Measurements from ENCODE around the gene GPR153. TPM values are rescaled to one million over a fixed set of nuclear protein-coding genes. Genes with fewer than 3 reads are reported as not detected.

The GPR153 gene
- total RNA-seq, 1 donor from 2014 or later: 3.0 TPM

DNA sequence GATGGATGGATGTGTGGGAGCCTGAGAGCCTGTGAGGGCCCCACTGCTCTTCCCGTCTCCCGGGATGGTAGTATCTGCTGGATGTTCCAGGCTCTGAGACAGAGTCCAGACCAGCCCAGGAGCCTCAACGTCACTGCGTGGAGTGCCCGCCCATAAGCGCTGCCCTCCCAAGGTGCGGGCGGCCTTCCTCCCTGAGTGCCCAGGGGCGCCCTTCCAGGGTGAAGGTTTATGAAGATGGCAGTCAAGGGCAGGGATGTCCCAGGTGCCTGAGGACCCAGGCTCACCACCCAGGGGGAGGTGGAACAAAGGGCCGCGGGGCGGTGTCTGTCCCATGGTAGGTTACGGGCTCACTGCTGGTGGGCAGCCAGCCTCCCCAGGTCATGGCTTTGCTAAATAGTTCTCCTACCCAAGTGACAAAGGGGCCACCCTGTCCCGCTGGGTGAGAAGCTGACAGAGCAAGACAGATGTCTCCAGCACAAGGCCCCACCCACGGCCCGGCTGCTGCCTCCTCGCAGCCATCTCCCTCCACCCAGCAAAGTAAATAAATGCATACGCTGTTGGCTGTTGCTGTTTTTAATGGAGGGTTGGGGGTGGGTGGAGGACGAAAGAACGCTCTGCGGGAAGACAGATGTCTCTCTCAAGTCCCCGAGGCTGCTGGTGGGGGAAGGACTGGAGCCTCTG, 9.0 kb upstream of the GPR153 start:
- DNase-seq (ENCODE audit: low read depth in 2 of 2): no peak

DNA sequence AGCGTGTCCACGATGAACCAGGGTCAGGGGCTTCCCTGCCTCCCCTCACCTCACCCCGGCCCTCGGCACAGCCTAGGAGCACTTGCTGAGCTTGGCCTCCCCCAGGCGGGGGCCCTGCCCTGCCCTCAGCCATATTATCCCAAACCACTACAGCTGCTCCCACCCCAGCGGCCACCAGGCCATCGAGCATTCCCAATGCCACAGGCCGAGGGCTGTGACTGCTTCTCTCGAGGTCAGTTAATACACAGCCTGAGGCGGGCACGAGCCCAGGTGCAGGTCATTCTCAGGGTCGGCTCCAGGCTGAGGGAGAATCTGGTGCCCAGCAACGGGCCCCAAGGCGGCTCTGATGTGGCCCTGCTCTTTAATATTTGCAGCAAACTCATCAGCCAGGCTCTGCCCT, 8.4 kb upstream of the GPR153 start:
- DNase-seq (ENCODE audit: low read depth in 2 of 2): no peak

DNA sequence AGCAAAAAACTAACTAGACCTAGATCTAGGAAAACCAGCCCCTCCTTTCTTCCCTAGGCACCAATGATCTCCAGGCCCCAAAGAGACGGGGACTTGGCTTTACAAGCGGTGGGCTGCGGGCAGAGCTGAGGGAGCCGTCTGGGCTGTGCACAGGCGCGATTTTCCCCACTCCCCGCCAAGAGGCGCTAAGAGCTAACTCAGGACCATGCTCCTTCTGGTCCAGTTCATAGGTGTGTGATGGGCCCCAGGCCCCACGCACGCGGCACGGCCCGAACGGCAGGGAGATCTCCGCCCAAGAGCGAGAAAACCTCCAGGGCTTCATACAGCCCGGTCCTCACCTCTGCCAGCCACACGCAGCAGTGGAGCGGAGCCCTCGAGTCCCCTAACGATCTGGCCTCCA, 7.5 kb upstream of the GPR153 start:
- no peak for DNase-seq (ENCODE audit: low read depth in 2 of 2)

DNA sequence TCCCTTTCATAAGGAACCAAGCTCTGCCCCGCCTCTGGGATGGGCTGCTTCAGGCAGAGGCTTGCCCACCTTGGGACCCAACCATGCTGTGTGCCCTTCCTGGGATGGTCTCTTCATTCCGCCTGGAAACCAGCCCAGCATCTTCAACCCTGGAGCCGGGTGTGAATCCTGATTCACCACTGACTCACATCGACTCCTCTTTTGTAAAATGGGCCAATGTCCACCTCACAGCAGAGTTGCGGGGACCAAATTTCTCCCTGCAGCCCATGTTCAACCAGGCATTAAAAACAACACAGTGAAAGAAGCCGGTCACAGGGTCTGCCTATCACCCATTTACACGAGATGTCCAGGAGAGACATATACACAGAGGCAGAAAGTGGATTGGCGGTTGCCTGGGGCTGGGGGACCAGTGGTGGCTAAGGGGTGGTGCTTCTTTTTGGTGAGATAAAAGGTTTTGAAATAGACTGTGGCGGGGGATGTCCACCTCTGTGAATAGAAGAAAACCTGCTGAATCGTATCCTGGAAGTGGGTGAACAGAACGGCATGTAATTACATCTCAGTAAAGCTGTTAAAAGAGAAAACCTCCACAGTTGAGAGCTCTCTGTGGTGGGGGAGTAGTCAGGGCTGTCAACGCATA, 6.9 kb upstream of the GPR153 start:
- DNase-seq (ENCODE audit: low read depth in 2 of 2): no peak

DNA sequence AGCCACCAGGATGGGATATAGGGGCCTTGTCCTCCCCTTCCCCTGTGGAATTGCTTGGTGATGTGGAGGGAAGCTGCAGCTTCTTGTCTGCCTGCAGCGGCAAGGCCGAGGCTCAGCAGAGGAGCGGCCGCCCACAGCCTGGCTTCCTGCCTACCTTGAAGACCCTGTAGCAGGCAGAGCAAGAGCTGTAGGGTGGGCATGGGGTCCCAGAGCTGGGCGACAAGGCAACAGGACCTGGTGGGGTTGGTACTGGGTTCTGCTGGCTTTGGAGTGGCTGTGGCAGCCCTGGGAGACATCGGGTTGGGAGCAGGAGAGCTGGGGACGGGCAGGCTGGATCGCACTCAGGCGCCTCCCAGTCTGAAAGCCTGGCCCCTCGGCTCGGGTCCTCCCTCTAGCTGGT, 5.7 kb upstream of the GPR153 start:
- DNase-seq (ENCODE audit: low read depth in 2 of 2): no peak

DNA sequence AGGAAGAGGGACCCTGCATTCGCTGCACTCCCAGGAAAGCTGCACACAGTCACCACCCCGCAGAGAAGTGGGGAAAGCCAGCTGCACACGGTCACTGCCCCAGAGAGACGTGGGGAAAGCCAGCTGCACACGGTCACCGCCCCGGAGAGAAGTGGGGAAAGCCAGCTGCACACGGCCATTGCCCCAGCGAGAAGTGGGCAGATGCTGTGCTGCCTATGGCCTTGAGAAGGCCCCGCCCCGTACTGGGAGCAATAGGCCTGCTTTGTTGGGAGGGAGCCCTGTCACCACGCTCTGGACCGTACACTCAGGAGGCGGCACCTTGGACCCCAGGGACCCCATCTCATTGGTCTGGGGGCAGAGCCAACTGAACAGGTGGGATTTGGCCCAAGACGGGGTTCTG, 4.3 kb upstream of the GPR153 start:
- DNase-seq (ENCODE audit: low read depth in 2 of 2): no peak

DNA sequence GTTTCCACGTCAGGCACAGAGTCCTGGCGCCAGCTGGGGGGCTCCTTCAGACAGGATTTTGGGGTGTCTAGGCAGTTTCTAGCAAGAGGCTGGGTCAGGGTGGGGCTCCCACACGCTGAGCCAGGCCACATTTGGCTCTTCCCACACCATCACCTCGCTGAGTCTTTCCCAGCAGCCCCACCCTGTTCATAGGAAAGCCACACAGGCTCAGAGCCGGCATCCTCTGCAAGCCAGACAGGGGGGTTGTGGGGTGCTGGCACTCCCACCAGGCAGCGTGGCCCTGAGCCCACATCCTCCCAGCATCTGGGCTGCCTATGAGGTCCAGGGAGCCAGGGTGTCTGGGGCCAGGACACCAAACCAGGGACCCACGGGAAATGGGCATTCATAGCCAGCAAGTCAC, 2.8 kb upstream of the GPR153 start:
- DNase-seq (ENCODE audit: low read depth in 2 of 2): no peak

DNA sequence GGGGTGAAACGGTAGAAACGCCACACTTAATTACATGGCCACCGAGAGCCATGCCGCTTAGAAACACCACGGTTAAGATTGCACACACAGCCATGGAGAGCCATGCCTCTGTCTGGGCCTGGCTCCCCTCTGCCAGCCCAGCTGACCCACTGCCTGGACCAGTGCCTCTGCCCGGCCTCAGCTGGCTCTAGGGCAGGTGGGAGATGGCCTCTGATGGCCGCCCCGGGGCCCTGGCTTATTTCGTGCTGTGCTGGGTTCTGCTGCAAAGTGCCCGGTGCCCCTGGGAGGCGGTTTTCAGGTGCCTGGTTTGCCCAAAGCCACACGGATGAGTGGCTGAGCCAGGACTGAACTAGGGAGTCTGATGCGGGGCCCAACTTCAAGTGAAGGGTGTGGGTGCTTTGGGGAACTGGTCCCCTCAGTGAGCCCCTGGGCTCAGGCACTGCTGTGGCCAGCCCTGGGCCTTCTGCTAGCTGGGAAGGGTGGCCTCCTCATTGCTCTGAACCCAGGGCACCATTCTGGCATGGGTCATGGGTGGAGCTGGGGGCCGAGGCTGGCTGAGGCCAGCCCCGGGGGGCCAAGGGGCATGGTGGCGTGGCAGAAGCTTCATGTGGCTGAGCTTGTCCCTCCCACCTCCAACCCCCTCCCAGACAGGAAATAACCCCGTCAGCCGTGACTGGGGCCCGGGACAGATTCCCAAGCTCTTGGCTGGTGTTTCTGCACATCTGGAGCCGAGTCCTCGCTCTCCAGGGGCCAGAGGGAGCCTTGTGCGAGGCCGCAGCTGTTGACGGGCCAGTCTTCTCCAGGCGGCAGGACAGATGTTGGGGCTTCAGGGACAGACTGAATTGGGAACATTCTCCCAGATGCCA, 1.9 kb upstream of the GPR153 start:
- DNase-seq (ENCODE audit: low read depth in 2 of 2): no peak

DNA sequence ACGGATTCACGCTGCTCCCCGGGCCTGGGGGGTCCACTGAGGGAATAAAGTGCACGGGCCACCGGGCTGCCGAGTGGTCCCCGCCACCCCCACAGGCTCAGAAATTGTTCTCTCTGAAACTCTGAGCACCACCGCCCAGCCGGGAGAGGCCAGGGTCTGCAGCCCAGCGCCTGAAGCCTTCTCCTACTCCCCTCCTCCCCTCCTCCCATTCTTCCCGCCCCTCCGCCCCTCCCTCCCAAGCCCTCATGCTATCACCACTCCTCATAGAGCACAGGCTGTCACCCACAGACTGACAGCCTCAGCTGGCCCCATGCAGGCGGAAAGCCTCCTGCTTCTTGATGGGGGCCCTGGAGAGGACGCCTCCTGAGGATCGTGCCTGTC, 707 bp upstream of the GPR153 start:
- DNase-seq (ENCODE audit: low read depth in 2 of 2): no peak

DNA sequence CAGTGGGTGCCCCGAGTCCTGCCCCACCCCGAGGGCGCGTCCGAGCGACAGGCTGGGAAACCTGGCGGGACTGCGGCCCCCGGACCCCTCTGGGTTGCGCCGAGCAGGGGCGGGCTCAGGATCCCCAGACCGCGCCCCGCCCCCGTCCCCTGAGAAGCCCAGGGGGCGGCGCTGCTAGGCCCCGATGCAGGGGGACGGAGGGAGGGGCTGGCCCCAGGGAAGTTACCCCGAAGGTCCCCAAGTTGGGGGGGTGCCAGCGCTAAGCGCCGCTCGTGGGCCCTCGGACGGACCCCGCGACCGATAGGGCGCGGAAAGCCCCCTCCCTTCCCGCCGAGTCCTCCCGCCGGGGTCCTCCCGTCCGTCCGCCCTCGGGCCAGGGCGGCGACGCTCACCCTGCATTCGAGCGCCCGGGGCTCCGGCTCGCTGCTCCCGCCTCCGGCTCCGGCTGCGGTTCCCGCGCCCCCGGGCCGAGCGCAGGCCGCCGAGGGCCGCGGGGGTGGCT, 414 bp downstream of the GPR153 start:
- peak; percentile 38 to 50 for DNase-seq (ENCODE audit: low read depth in 2 of 2)

DNA sequence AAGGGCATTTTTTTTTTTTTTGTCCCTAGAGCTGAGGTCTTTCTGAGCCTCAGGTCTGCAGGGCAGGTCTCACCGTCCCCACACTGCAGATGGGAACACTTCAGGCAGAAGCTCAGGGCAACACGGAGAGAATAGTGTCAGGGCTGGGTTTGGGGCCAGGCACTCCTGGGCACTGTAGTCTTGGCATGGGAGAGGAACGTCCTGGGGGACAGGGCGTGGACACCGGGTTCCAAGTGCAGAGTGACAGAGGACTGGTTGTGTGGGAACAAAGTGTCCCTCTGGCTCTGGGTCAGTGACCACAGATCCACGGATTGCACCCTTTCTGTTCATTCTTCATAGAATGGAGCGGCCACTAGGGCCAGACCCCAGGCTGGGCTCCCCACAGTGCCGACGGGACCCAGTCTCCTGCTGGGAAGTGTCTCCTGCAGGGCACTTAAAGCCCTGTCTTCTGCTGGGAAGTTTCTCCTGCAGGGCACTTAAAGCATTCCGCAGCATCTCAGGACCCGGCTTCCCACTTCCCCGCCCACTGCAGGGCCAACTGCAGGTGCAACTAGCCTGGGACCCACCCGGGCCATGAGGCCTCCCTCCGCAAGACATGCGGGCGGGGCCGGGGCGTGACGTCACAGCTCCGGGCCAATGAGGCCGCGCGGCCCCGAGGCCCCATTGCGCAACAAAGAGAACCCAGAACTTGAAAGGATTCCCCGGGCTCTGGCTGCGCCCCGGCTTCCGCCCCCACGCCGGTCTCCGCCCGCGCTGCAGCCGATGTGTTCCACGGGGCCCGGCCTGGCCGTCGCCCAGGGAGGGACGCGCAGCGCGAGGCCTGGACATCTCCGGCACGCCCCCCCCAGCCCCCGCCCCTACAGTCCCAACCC, 1.2 kb downstream of the GPR153 start:
- DNase-seq (ENCODE audit: low read depth in 2 of 2): peak; percentile 74 to 80

DNA sequence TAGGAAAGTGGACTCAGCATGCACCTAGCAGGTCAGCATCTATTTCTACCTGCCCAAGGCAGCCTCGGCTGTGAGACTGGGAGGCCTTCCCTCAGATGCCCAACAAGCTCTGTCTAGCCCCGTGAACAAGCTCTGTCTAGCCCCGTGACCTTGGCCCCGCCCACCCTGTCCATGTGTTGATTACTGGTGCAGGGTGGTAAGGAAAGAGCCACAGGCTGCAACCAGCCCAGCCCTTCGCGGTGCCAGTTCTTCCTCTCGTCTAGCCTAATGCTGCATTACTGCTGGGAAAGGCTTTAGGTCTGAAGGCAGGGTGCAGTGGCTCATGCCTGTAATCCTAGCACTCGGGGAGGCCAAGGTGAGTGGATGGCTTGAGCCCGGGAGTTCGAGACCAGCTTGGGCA, 2.2 kb downstream of the GPR153 start:
- no peak for DNase-seq (ENCODE audit: low read depth in 2 of 2)

DNA sequence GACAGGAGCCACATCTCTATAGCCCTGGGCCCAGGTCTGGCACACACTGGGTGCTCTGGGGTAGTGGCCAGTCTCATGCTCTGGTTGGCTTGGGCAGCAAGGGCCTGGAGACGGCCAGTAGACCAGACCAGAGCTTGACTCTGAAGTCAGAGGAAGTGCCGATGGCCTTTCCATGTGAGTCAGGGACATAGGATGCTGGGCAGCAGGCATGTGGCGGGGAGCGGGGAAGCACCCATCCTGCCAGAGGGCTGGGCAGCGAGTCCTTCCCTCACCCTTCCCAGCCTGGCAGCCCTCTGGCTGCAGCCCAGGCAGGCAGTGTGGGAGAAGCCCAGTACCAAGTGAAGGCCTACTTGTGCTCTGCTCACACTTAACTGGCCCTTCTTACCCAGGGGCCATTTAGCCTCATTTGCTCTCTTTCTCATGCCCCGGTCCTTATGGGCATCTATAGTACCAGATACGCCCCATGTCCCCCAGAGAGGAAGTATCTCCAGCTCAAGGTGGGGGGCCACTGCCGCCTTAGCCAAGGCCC, 3.3 kb downstream of the GPR153 start:
- DNase-seq (ENCODE audit: low read depth in 2 of 2): peak in 1 of 2 donors; percentile 62

DNA sequence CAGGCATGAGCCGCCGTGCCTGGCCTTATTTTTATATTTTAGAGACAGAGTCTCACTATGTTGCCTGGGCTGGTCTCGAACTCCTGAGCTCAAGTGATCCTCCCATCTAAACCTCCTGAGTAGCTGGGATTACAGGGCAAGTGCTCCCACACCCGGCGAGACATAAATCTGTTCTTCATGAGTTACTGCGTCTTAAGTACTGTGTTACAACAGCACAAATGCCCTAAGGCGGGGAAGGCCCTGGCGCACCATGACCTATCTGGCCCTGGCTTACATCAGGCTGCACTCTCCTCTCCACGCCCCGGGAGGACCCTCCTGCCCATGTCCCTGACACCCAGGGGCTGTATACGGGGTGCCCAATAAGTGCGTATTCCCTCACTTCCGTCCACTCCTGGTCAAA, 4.3 kb downstream of the GPR153 start:
- no peak for DNase-seq (ENCODE audit: low read depth in 2 of 2)

DNA sequence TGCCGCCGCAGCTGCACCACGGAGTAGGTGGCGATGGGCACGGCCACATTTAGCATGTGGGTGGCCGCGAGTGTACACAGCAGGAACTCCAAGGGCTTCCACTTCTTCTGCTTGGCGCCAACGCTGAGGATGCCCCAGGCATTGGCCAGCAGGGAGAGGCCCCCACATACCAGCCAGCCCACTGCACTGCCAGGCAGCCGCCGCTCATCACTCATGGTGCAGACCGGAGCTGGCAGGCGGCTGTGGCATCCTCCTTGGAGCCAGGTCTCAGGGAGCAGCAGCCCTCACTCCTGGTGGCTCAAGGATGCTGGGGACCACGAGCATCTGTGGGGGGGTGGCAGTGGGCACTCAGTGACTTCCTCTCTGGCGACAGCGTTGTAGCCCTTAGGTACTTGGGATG, 6.2 kb downstream of the GPR153 start:
- no peak for DNase-seq (ENCODE audit: low read depth in 2 of 2)

DNA sequence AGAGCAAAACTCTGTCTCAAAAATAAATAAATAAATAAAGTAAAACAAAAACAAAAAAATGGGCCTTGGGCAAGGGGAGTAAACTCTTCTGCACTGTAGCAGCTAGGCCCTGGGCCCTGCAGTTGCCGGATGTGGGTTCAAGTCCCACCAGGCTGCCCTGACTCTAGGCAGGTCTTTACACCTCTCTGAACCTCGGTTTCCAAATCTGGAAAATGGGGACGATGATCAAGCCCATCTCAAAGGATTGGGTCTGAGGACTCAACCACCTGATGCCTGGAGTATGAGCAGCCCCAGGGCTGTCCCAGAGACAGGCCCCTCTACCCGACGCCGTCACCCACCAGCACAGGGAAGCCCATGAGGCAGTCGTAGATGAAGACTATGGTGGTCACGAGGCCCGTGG, 7.5 kb downstream of the GPR153 start:
- no peak for DNase-seq (ENCODE audit: low read depth in 2 of 2)

DNA sequence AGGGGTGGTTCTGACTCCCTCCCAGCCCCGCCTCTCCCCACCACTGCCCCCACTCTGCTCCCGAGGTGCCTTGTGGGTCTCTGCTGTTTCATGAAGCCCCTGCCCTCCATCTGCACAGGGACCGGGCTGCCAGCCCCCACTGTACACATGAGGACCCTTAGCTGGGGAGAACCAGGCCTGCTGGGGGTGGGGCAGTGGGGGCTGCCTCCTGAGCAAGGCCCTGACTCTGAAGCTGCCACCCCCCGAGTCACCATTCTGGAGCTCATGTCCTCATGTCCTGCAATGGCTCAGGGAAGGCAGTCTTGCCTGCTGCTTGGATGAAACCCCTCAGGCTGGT, 8.6 kb downstream of the GPR153 start:
- no peak for DNase-seq (ENCODE audit: low read depth in 2 of 2)

DNA sequence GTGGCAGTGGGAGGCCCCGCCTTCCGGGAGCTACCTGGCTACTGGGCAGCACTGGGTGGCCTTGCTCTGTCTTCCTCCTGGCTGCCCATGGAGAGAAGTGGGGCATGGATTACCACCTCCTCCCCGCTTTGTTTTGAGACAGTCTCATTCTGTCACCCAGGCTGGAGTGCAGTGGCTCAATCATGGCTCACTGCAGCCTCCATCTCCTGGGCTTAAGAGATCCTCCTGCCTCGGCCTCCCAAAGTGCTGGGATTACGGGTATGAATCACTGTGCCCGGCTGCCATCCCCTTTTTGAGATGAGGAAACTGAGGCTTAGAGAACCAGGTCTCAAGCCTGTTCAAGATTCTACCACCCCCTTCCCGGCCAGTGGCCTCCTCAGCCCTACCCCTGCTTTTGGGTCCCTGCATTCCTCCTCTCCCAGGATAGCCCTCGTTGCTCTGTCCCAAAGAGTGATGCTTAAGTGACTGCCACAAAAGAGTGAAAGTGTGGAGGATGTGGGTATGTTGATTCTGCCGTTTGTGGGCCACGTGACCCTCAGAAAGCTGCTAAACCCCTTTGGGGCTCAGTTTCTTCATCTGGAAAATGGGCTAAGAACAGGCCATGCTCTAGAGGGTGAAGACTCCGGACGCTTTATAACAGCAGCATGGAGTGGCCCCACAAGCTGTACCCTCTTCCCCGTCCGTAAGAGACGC, 9.1 kb downstream of the GPR153 start:
- no peak for DNase-seq (ENCODE audit: low read depth in 2 of 2)

DNA sequence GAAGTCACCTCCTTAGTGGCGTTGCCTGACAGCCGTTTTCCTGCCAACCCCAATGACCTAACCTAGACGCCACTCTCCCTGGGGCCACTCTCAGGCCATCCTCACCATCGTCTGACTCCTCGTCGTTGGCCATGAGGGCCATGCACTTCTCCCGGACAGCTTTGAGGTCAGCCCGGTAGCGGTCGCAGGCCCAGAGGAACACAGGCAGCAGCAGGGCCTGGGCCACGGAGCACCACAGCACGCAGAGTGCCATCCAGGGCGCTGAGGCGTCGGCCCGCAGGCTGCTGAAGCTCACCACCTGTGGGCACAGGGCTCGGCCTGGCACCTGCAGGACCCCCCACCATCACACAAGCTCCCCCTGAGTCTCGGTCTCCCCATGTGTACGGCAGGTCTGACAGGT, 9.7 kb downstream of the GPR153 start:
- DNase-seq (ENCODE audit: low read depth in 2 of 2): no peak

DNA sequence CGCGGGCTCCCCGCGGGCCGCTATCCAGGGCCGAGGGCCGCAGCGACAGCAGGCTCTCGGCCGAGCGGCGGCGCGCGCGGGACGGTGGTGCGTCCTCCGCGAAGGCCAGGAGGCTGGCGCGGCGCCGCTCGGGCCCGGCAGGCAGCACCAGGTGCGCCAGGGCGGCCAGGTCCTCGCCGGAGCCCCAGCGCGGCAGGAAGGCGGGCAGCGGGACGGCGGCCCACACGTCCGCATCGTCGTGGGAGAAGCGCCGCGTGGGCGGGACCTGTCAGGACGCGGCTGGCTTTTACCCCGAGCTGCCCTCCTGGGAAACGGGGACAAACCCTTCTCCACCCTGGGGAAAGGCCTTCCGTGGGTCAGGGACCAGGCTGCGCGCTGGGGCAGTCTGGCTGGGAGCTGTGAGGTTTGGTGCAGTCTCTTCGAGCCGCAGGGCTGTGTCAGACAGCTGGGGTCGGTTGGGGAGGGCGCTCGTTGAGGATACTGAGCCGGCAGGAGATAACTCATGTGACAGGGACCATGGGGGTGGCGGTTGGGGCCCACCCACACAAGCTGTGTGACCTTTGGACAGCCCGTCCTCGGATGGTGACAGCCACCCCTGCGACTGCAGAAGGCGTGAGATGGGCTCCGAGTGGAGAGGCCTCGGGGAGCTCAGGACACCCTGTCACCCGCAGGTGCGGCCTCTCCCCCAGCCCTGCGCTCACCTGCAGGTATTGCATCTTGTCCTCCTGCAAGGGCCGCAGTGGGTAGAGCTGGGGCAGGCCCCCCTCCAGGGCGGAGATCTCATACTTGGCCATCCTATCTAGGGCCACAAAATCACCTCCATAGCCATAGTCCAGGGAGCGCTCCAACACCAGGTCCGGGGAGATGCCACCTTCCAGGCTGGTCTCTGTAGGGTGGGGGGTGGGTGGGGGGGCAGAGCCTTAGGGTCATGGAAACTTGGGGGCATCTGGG, 10.9 kb downstream of the GPR153 start:
- peak in 1 of 2 donors; percentile 28 for DNase-seq (ENCODE audit: low read depth in 2 of 2)

All from lung microvascular endothelial cell (primary cell).